HEK293 (cell line): ENCODE measurements around the gene SLIT2.
A peak's percentile ranks its signal among the peaks of the same experiment; 100 is the strongest.

ENCODE experiments used
- CTCF ChIA-PET: fragments of 350-600 bp; formaldehyde crosslinking; extraction: SDS; loops from one replicate; lab custom pipeline; 2021; ENCODE audit warnings: antibody characterized with exemption; lab: Yijun Ruan, JAX
- POLR2A ChIA-PET: fragments of 300-600 bp; formaldehyde crosslinking; extraction: SDS; loops from one replicate; lab custom pipeline; 2020; ENCODE audit warnings: antibody characterized with exemption, inconsistent platforms; lab: Yijun Ruan, JAX
- H3K27ac ChIP-seq: fragments of 200-500 bp; sonication (Bioruptor generic); 2 replicates; pipeline ENCODE4 v1.5.1; 2014; ENCODE audit warnings: low read depth, low read length, control low read depth, inconsistent platforms; ENCODE audit errors: extremely low read depth
- H3K36me3 ChIP-seq, 2 experiments: fragments of 200-500 bp in 1 of 2; sonication (Bioruptor generic) in 1 of 2; 1 replicate in 1 of 2; 2 replicates in 1 of 2; pipeline ENCODE4 v1.5.1; 2014 to 2017; ENCODE audit warnings: inconsistent platforms in 2 of 2, low read length in 2 of 2; ENCODE audit not compliant: control insufficient read depth in 2 of 2, insufficient read depth in 1 of 2
- H3K4me1 ChIP-seq: fragments of 200-500 bp; sonication (Bioruptor generic); 2 replicates; pipeline ENCODE4 v1.5.1; 2014; ENCODE audit warnings: mild to moderate bottlenecking, low read length, inconsistent platforms; ENCODE audit not compliant: control insufficient read depth, insufficient read depth
- H3K4me3 ChIP-seq: 2 replicates; pipeline ENCODE4 v1.5.1; 2011; ENCODE audit warnings: low read depth, mild to moderate bottlenecking, control low read depth, low read length, moderate library complexity
- H3K9me3 ChIP-seq: fragments of 200-500 bp; sonication (Bioruptor generic); 2 replicates; pipeline ENCODE4 v1.5.1; 2014; ENCODE audit warnings: low read depth, low read length, inconsistent platforms; ENCODE audit not compliant: control insufficient read depth, insufficient read depth
- ATF2 ChIP-seq: fragments of 450-650 bp; formaldehyde crosslinking; IDR thresholded peaks from 2 replicates; pipeline ENCODE4 v1.5.1; 2016; ENCODE audit warnings: missing biosample characterization, missing genetic modification characterization, low read depth
- CTCF ChIP-seq: fragments of 450-650 bp; formaldehyde crosslinking; IDR thresholded peaks from 2 replicates; pipeline ENCODE4 v1.5.1; 2016; ENCODE audit warnings: missing biosample characterization, missing genetic modification characterization
- EGR2 ChIP-seq: fragments of 450-650 bp; formaldehyde crosslinking; IDR thresholded peaks from 2 replicates; pipeline ENCODE4 v1.5.1; 2016; ENCODE audit warnings: low read depth, missing biosample characterization, missing genetic modification characterization
- GLIS2 ChIP-seq: fragments of 450-650 bp; formaldehyde crosslinking; IDR thresholded peaks from 2 replicates; pipeline ENCODE4 v1.5.1; 2016; ENCODE audit warnings: missing biosample characterization, missing genetic modification characterization
- KLF10 ChIP-seq: fragments of 450-650 bp; IDR thresholded peaks from 2 replicates; pipeline ENCODE4 v1.5.1; 2018; ENCODE audit warnings: missing biosample characterization, mild to moderate bottlenecking, missing genetic modification characterization
- PRDM4 ChIP-seq: fragments of 450-650 bp; formaldehyde crosslinking; IDR thresholded peaks from 2 replicates; pipeline ENCODE4 v1.5.1; 2017; ENCODE audit warnings: missing biosample characterization, missing genetic modification characterization
- PRDM6 ChIP-seq: fragments of 450-650 bp; formaldehyde crosslinking; IDR thresholded peaks from 2 replicates; pipeline ENCODE4 v1.5.1; 2017; ENCODE audit warnings: missing biosample characterization, missing genetic modification characterization
- YY2 ChIP-seq: fragments of 450-650 bp; formaldehyde crosslinking; IDR thresholded peaks from 2 replicates; pipeline ENCODE4 v1.5.1; 2016; ENCODE audit warnings: missing biosample characterization, missing genetic modification characterization
- ZBTB17 ChIP-seq: fragments of 450-650 bp; formaldehyde crosslinking; IDR thresholded peaks from 2 replicates; pipeline ENCODE4 v1.5.1; 2016; ENCODE audit warnings: missing biosample characterization, missing genetic modification characterization
- ZIC2 ChIP-seq: fragments of 450-650 bp; formaldehyde crosslinking; IDR thresholded peaks from 2 replicates; pipeline ENCODE4 v1.5.1; 2016; ENCODE audit warnings: missing biosample characterization, missing genetic modification characterization
- ZNF138 ChIP-seq: fragments of 450-650 bp; formaldehyde crosslinking; IDR thresholded peaks from 2 replicates; pipeline ENCODE4 v1.5.1; 2016; ENCODE audit warnings: missing biosample characterization, missing genetic modification characterization, borderline replicate concordance
- ZNF202 ChIP-seq: fragments of 450-650 bp; formaldehyde crosslinking; IDR thresholded peaks from 2 replicates; pipeline ENCODE4 v1.5.1; 2016; ENCODE audit warnings: missing biosample characterization, missing genetic modification characterization, borderline replicate concordance
- ZNF23 ChIP-seq: fragments of 450-650 bp; formaldehyde crosslinking; IDR thresholded peaks from 2 replicates; pipeline ENCODE4 v1.5.1; 2016; ENCODE audit warnings: missing biosample characterization, missing genetic modification characterization, borderline replicate concordance
- ZNF302 ChIP-seq: fragments of 450-650 bp; formaldehyde crosslinking; IDR thresholded peaks from 2 replicates; pipeline ENCODE4 v1.5.1; 2016; ENCODE audit warnings: missing biosample characterization, missing genetic modification characterization, low read depth
- ZNF518A ChIP-seq: fragments of 450-650 bp; formaldehyde crosslinking; conservative IDR thresholded peaks from 2 replicates; pipeline ENCODE4 v1.5.1; 2016; ENCODE audit warnings: low read depth, missing biosample characterization, missing genetic modification characterization
- ZNF549 ChIP-seq: fragments of 450-650 bp; IDR thresholded peaks from 2 replicates; pipeline ENCODE4 v1.5.1; 2018; ENCODE audit warnings: missing biosample characterization, missing genetic modification characterization, mild to moderate bottlenecking, inconsistent platforms, moderate library complexity
- ZNF600 ChIP-seq: fragments of 450-650 bp; formaldehyde crosslinking; IDR thresholded peaks from 2 replicates; pipeline ENCODE4 v1.5.1; 2016; ENCODE audit warnings: missing biosample characterization, missing genetic modification characterization
- ZSCAN23 ChIP-seq: fragments of 450-650 bp; formaldehyde crosslinking; IDR thresholded peaks from 2 replicates; pipeline ENCODE4 v1.5.1; 2016; ENCODE audit warnings: missing biosample characterization, missing genetic modification characterization

Gene SLIT2

GRCh38 chr4:20269320-20269719, 17.6 kb downstream of the SLIT2 start:
- Histone ChIP-seq H3K36me3 (peaks cover 0 to 56% of the 10 kb centered on the region in 2 experiments; a peak in 1 of 3 replicates), H3K9me3 (no peaks in the 10 kb centered on the region), H3K4me3 (no peak overlapping the region), H3K4me1 (no peaks in the 10 kb centered on the region), H3K27ac (no peak overlapping the region)
- ChIA-PET CTCF (no interaction called here), POLR2A (no interaction called here)
- no peak for TF ChIP-seq ZNF549
- TF ChIP-seq ZNF202 (tag by site-specific recombination), result no peak
- TF ChIP-seq PRDM6 (tag by site-specific recombination), result peak; percentile 63
- no peak for TF ChIP-seq PRDM4 (tag by site-specific recombination)
- TF ChIP-seq ZNF600 (tag by site-specific recombination), result no peak
- no peak for TF ChIP-seq ZIC2 (tag by site-specific recombination)

GRCh38 chr4:20271950-20272349, 20.2 kb downstream of the SLIT2 start:
- ChIA-PET POLR2A (interaction anchor here (0.7 kb wide), 2 partner anchors 18 to 19 kb away, joined by 3 read pairs; no protein-coding TSS in a partner anchor), CTCF (interaction anchor here (0.6 to 0.7 kb wide), 3 partner anchors 9 to 350 kb away, joined by 3 to 5 read pairs (median 4); no protein-coding TSS in a partner anchor)
- Histone ChIP-seq H3K4me3 (no peak overlapping the region), H3K4me1 (0 out of 2 replicates have a peak, but pooled peaks cover 2% of the 10 kb centered on the region), H3K9me3 (no peaks in the 10 kb centered on the region), H3K36me3 (peaks cover 0 to 51% of the 10 kb centered on the region in 2 experiments; a peak in 1 of 3 replicates), H3K27ac (no peak overlapping the region)
- peak; percentile 96 for TF ChIP-seq PRDM6 (tag by site-specific recombination)
- TF ChIP-seq ZNF549, result no peak
- TF ChIP-seq ATF2 (tag by site-specific recombination), result no peak
- TF ChIP-seq ZNF302, result no peak
- TF ChIP-seq ZNF518A (tag by site-specific recombination), result no peak
- no peak for TF ChIP-seq YY2 (tag by site-specific recombination)
- TF ChIP-seq EGR2 (tag by site-specific recombination), result no peak
- no peak for TF ChIP-seq ZSCAN23 (tag by site-specific recombination)
- no peak for TF ChIP-seq GLIS2 (tag by site-specific recombination)
- no peak for TF ChIP-seq ZNF23
- no peak for TF ChIP-seq KLF10 (tag by site-specific recombination)
- TF ChIP-seq ZNF138 (tag by site-specific recombination), result no peak
- peak; percentile 65; the same call in 1 of the 2 replicates for TF ChIP-seq ZBTB17 (tag by site-specific recombination)
- no peak for TF ChIP-seq CTCF
